B cell (primary cell): ENCODE measurements around the gene IKZF1. TPM values are rescaled to one million over a fixed set of nuclear protein-coding genes. Genes with fewer than 3 reads are reported as not detected.

ENCODE experiments used
- ATAC-seq: fragments of 200-7000 bp; cut with Tn5 transposase; one replicate; pipeline ENCODE4 v1.10.0; 2021; ENCODE audit warnings: low read depth, mild to moderate bottlenecking, moderate number of reproducible peaks, moderate library complexity
- CTCF ChIA-PET: fragments of 350-600 bp; sonication (Branson Sonifier 250); formaldehyde crosslinking; loops from one replicate; lab custom pipeline; 2021; ENCODE audit warnings: antibody characterized with exemption, inconsistent platforms; lab: Charles Lee
- POLR2A ChIA-PET: fragments of 350-600 bp; sonication (Branson Sonifier 250); formaldehyde crosslinking; loops from one replicate; lab custom pipeline; 2021; ENCODE audit warnings: antibody characterized with exemption; lab: Charles Lee
- DNase-seq: peaks from one replicate; pipeline ENCODE4 v3.0.0; 2013
- H2AFZ ChIP-seq: 2 replicates; pipeline ENCODE4 v1.6.1; 2012; ENCODE audit warnings: mild to moderate bottlenecking, low read depth, low read length; ENCODE audit not compliant: insufficient read depth, poor library complexity, severe bottlenecking
- H3K27ac ChIP-seq, 2 donors: 1 replicate in 1 of 2; 2 replicates in 1 of 2; pipeline ENCODE4 v1.5.1; 2012 to 2013; ENCODE audit warnings: low read length in 2 of 2, mild to moderate bottlenecking in 2 of 2, moderate library complexity in 1 of 2
- H3K27me3 ChIP-seq, 4 experiments: fragments of 200-600 bp in 1 of 4; sonication (generic) in 1 of 4; replicated peaks in 1 of 4; 1 replicate in 2 of 4; 2 replicates in 2 of 4; pipeline versions ENCODE4 v1.6.1 to v1.7.0; 2013 to 2016; ENCODE audit warnings: low read length in 3 of 4, mild to moderate bottlenecking in 2 of 4, mixed read lengths in 1 of 4, moderate library complexity in 1 of 4; ENCODE audit not compliant: insufficient read depth in 4 of 4, control insufficient read depth in 3 of 4; ENCODE audit errors: control extremely low read depth in 1 of 4
- H3K36me3 ChIP-seq, 2 experiments: replicated peaks in 1 of 2; 1 replicate in 1 of 2; 2 replicates in 1 of 2; pipeline versions ENCODE4 v1.6.1 to v1.7.1; 2013; ENCODE audit warnings: low read length in 1 of 2; ENCODE audit not compliant: insufficient read depth in 2 of 2, control insufficient read depth in 1 of 2; ENCODE audit errors: control extremely low read depth in 1 of 2, extremely low read depth in 1 of 2
- H3K4me1 ChIP-seq, 2 donors: fragments of 200-600 bp in 1 of 2; sonication (generic) in 1 of 2; 1 replicate in 1 of 2; 2 replicates in 1 of 2; pipeline versions ENCODE4 v1.5.1 to v1.6.1; 2013 to 2017; ENCODE audit warnings: low read length in 2 of 2; ENCODE audit not compliant: control insufficient read depth in 2 of 2, insufficient read depth in 2 of 2
- H3K4me2 ChIP-seq: replicated peaks from 2 replicates; pipeline ENCODE3; 2012; ENCODE audit warnings: mild to moderate bottlenecking, low read depth, low read length; ENCODE audit not compliant: poor library complexity, severe bottlenecking
- H3K4me3 ChIP-seq, 5 experiments: fragments of 200-600 bp in 1 of 5; sonication (generic) in 1 of 5; 1 replicate in 3 of 5; 2 replicates in 2 of 5; pipeline versions ENCODE4 v1.5.1 to v1.7.0; 2011 to 2016; ENCODE audit warnings: low read length in 4 of 5, mild to moderate bottlenecking in 4 of 5, low read depth in 2 of 5, control low read depth in 1 of 5, moderate library complexity in 1 of 5; ENCODE audit not compliant: insufficient read depth in 1 of 5; ENCODE audit errors: control extremely low read depth in 1 of 5, extremely low read depth in 1 of 5
- H3K79me2 ChIP-seq: fragments of 200-600 bp; sonication (generic); one replicate; pipeline ENCODE4 v1.6.0; 2016; ENCODE audit warnings: low read length; ENCODE audit not compliant: control insufficient read depth, insufficient read depth
- H3K9ac ChIP-seq: fragments of 200-600 bp; sonication (generic); 2 replicates; pipeline ENCODE4 v1.6.1; 2017; ENCODE audit warnings: mild to moderate bottlenecking, low read length, moderate library complexity
- H3K9me3 ChIP-seq, 3 donors: one replicate each; pipeline versions ENCODE4 v1.6.1 to v1.7.1; 2013; ENCODE audit warnings: low read length in 2 of 3; ENCODE audit not compliant: control insufficient read depth in 2 of 3, insufficient read depth in 1 of 3; ENCODE audit errors: control extremely low read depth in 1 of 3
- H4K20me1 ChIP-seq: 2 replicates; pipeline ENCODE4 v1.6.0; 2012; ENCODE audit warnings: mild to moderate bottlenecking, low read length; ENCODE audit not compliant: insufficient read depth, control insufficient read depth, poor library complexity, severe bottlenecking
- H3K27ac Mint-ChIP-seq: one replicate; pipeline ENCODE4 v1.8.0; 2021; ENCODE audit warnings: mixed read lengths
- H3K27me3 Mint-ChIP-seq: one replicate; pipeline ENCODE4 v1.8.0; 2021; ENCODE audit warnings: mixed read lengths
- H3K4me1 Mint-ChIP-seq: one replicate; pipeline ENCODE4 v1.8.0; 2021; ENCODE audit warnings: mixed read lengths
- H3K4me3 Mint-ChIP-seq: one replicate; pipeline ENCODE4 v1.8.0; 2021; ENCODE audit warnings: mixed read lengths
- H3K9me3 Mint-ChIP-seq: one replicate; pipeline ENCODE4 v1.8.0; 2022; ENCODE audit warnings: mixed read lengths; ENCODE audit not compliant: insufficient read depth
- EZH2 ChIP-seq: IDR thresholded peaks from 2 replicates; pipeline ENCODE4 v1.6.1; 2012; ENCODE audit warnings: borderline replicate concordance, low read depth, mild to moderate bottlenecking, moderate library complexity, low read length; ENCODE audit not compliant: insufficient read depth, poor library complexity, severe bottlenecking
- WGBS: methylation state at CpG from one replicate; pipeline ENCODE4 v1.1.5; 2013; ENCODE audit warnings: missing lambda C conversion rate; ENCODE audit not compliant: insufficient coverage; 5-methylcytosine and 5-hydroxymethylcytosine counted together
- intact Hi-C: fragments of 100-400 bp; cut with micrococcal nuclease; formaldehyde crosslinking; loops from one replicate; pipeline ENCODE4 v1.10.0; 2022
- polyA plus RNA-seq: library from polyadenylated mRNA; depleted of rRNA; stranded (reverse); fragments of >200 nt; gene quantifications from 2 replicates; pipeline ENCODE4 v1.2.3, GENCODE V29; 2012
- total RNA-seq, 2 donors: library from RNA; stranded (reverse); fragments of 120-200 nt in 1 of 2; gene quantifications; 1 replicate in 1 of 2; 2 replicates in 1 of 2; pipeline versions ENCODE4 v1.2.3 to v1.2.4, GENCODE V29; 2013 to 2022
- TF ChIP-seq, protein P1 (sequence below): fragments of 200-600 bp; IDR thresholded peaks from one replicate; pipeline ENCODE4 v1.8.0; 2022; ENCODE audit warnings: antibody characterized with exemption, mild to moderate bottlenecking

Gene IKZF1
- total and polyA plus RNA-seq, 2 donors (not counting 1 experiment from before 2014, with no cell fraction given) = 199 to 254 TPM

DNA sequence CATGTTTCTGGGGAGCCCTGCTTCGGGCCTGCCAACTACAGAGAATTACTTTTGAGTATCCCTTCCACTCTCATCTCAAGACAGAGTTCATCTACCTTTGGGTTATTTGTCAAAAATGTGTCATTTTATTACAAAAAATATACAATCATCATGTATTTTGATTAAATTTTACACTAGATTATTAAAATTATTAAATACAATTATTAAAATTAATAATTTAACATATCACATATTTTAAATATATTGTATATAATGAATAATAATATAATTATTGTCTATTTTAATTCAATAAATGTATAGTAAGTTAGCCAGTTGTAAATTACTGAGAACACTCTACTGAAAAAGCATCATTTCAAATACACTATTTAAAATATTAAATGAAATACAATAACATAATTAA, 94.7 kb downstream of the IKZF1 start:
- intact Hi-C loops = no loop called here
- no peak overlapping the region for H3K4me2 ChIP-seq
- H3K9ac ChIP-seq = no peak overlapping the region
- ChIA-PET POLR2A (interaction anchor here (5.3 kb wide), 1 partner anchor 13 kb away, joined by 25 read pairs; no protein-coding TSS in a partner anchor), CTCF (interaction anchor here (0.7 to 2.4 kb wide), 4 partner anchors 13 to 92 kb away, joined by 3 to 11 read pairs (median 4); no protein-coding TSS in a partner anchor)
- H3K27ac ChIP-seq = peak overlapping the region; percentile 86 to 94
- DNase-seq (no peak), ATAC-seq (no peak)
- Mint-ChIP-seq H3K27me3 (no peaks in the 10 kb centered on the region), H3K4me3 (no peak overlapping the region), H3K4me1 (peaks cover 77% of the 10 kb centered on the region), H3K27ac (peak overlapping the region; percentile 55), H3K9me3 (no peaks in the 10 kb centered on the region)
- no peak overlapping the region for H3K4me3 ChIP-seq
- peaks cover 78% of the 10 kb centered on the region for H3K79me2 ChIP-seq
- TF ChIP-seq EZH2 = no peak
- TF ChIP-seq, protein P1, sequence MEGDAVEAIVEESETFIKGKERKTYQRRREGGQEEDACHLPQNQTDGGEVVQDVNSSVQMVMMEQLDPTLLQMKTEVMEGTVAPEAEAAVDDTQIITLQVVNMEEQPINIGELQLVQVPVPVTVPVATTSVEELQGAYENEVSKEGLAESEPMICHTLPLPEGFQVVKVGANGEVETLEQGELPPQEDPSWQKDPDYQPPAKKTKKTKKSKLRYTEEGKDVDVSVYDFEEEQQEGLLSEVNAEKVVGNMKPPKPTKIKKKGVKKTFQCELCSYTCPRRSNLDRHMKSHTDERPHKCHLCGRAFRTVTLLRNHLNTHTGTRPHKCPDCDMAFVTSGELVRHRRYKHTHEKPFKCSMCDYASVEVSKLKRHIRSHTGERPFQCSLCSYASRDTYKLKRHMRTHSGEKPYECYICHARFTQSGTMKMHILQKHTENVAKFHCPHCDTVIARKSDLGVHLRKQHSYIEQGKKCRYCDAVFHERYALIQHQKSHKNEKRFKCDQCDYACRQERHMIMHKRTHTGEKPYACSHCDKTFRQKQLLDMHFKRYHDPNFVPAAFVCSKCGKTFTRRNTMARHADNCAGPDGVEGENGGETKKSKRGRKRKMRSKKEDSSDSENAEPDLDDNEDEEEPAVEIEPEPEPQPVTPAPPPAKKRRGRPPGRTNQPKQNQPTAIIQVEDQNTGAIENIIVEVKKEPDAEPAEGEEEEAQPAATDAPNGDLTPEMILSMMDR = no peak
- H3K9me3 ChIP-seq = peaks cover 0 to 10% (median 0%) of the 10 kb centered on the region in 3 donors
- H4K20me1 ChIP-seq = no peaks in the 10 kb centered on the region
- peaks cover 57 to 63% of the 10 kb centered on the region in 2 donors for H3K4me1 ChIP-seq
- whole genome bisulfite sequencing = no CpG with 5 or more reads among the region's 1 CpG
- H3K36me3 ChIP-seq = peaks cover 4 to 79% of the 10 kb centered on the region in 2 experiments
- no peaks in the 10 kb centered on the region for H3K27me3 ChIP-seq
- no peak overlapping the region for H2AFZ ChIP-seq

- Mint-ChIP-seq H3K27ac (peak overlapping the region; percentile 82), H3K4me1 (peaks cover 77% of the 10 kb centered on the region), H3K4me3 (no peak overlapping the region), H3K9me3 (no peaks in the 10 kb centered on the region), H3K27me3 (no peaks in the 10 kb centered on the region)
- ATAC-seq (no peak), DNase-seq (no peak)
- WGBS = 70% methylated on average over 21 of the region's 21 CpGs
- POLR2A ChIA-PET = interaction anchor here (5.3 kb wide), 1 partner anchor 12 kb away, joined by 25 read pairs; no protein-coding TSS in a partner anchor
- intact Hi-C loops = no loop called here
- Histone ChIP-seq H2AFZ (no peak overlapping the region), H3K36me3 (peaks cover 4 to 76% of the 10 kb centered on the region in 2 experiments), H3K4me1 (peaks cover 57 to 63% of the 10 kb centered on the region in 2 donors), H3K4me2 (no peak overlapping the region), H3K4me3 (no peak overlapping the region), H3K9me3 (peaks cover 0 to 10% (median 0%) of the 10 kb centered on the region in 3 donors), H4K20me1 (no peaks in the 10 kb centered on the region), H3K27ac (peak overlapping the region; percentile 19 to 94), H3K9ac (no peak overlapping the region), H3K79me2 (peaks cover 73% of the 10 kb centered on the region), H3K27me3 (no peaks in the 10 kb centered on the region)
- CTCF ChIA-PET = interaction anchor here (1.7 to 2.4 kb wide), 2 partner anchors 13 to 18 kb away, joined by 4 to 11 read pairs; no protein-coding TSS in a partner anchor
- no peak for TF ChIP-seq EZH2
- TF ChIP-seq, protein P1 = no peak
These were observed 95.1 kb downstream of the IKZF1 start for GRCh38 chr7:50399635-50400034.
